ENCODE results near the gene CNOT2.

DNA sequence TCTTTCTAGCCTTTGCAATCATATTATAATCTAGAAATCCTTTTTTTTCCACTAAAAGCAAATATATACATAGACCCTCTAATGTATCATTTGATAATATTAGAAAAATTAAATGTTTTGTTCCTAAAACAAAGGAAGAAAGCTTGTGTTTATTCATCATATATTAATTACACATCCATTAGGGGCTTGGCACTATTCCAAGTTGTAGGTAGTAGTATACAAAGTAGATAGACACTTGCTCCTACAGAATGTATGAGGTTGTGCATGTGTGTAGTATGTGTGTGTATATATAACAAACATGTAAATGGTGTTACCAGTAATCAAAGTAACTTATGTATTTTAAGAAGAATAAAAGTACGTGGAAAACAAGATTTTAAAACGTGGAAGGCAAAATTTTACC is 107.8 kb downstream of the CNOT2 start:
- no peak for TF ChIP-seq REST (IDR thresholded peaks at IDR 0.05; ENCODE audit: insufficient read depth in 1 of 2, low read depth in 2 of 2, low read length in 2 of 2)
- no peak for TF ChIP-seq POLR2AphosphoS5 (IDR thresholded peaks at IDR 0.05; ENCODE audit: low read depth, low read length)
- TF ChIP-seq TAF1 (IDR thresholded peaks at IDR 0.05; ENCODE audit: borderline replicate concordance, insufficient read depth, low read length): no peak
